Skeletal muscle cell (primary cell): Measurements from ENCODE around the gene SLC10A6.

Experiments
- DNase-seq: peaks from one replicate; pipeline ENCODE4 v3.0.0-alpha.2; 2010; ENCODE audit warnings: low read depth
- H3K4me3 ChIP-seq: 2 replicates; pipeline ENCODE4 v1.5.1; 2011; ENCODE audit warnings: low read depth, mild to moderate bottlenecking, control low read depth, low read length, moderate library complexity

The SLC10A6 gene

GRCh38 chr4:86853209-86853608 lies 4.0 kb upstream of the SLC10A6 start:
- DNase-seq, result no peak
- H3K4me3 ChIP-seq, result no peak overlapping the region

GRCh38 chr4:86848136-86848535 lies 1.0 kb downstream of the SLC10A6 start:
- H3K4me3 ChIP-seq, result no peak overlapping the region
- DNase-seq, result no peak

GRCh38 chr4:86847571-86847970 lies 1.6 kb downstream of the SLC10A6 start:
- DNase-seq, result no peak
- H3K4me3 ChIP-seq, result no peak overlapping the region

- DNase-seq, result no peak
- H3K4me3 ChIP-seq, result no peak overlapping the region
Measured at GRCh38 chr4:86846921-86847320, 2.3 kb downstream of the SLC10A6 start.

GRCh38 chr4:86845593-86845992 lies 3.6 kb downstream of the SLC10A6 start:
- no peak overlapping the region for H3K4me3 ChIP-seq
- no peak for DNase-seq

- no peak overlapping the region for H3K4me3 ChIP-seq
- no peak for DNase-seq
Measured at GRCh38 chr4:86841309-86841708, 7.9 kb downstream of the SLC10A6 start.

- no peak for DNase-seq
- no peak overlapping the region for H3K4me3 ChIP-seq
Measured at GRCh38 chr4:86840858-86841257, 8.3 kb downstream of the SLC10A6 start.

GRCh38 chr4:86837691-86838503 lies 11.3 kb downstream of the SLC10A6 start:
- DNase-seq, result no peak

GRCh38 chr4:86835677-86836076 lies 13.5 kb downstream of the SLC10A6 start:
- H3K4me3 ChIP-seq, result no peak overlapping the region
- DNase-seq, result no peak

More at GRCh38 chr4:86837691-86838503, 11.3 kb downstream of the SLC10A6 start:
- H3K4me3 ChIP-seq, result no peak overlapping the region

GRCh38 chr4:86834901-86835300 lies 14.3 kb downstream of the SLC10A6 start:
- DNase-seq, result no peak
- no peak overlapping the region for H3K4me3 ChIP-seq

- no peak for DNase-seq
- no peak overlapping the region for H3K4me3 ChIP-seq
Measured at GRCh38 chr4:86833615-86834014, 15.6 kb downstream of the SLC10A6 start.

GRCh38 chr4:86831262-86832130 lies 17.7 kb downstream of the SLC10A6 start:
- no peak overlapping the region for H3K4me3 ChIP-seq
- peak; percentile 73 for DNase-seq

- no peak overlapping the region for H3K4me3 ChIP-seq
- no peak for DNase-seq
Measured at GRCh38 chr4:86825511-86825910, 23.7 kb downstream of the SLC10A6 start.

GRCh38 chr4:86822136-86822535 lies 27.0 kb downstream of the SLC10A6 start:
- no peak overlapping the region for H3K4me3 ChIP-seq
- DNase-seq, result no peak

- H3K4me3 ChIP-seq, result no peak overlapping the region
- DNase-seq, result no peak
Measured at GRCh38 chr4:86821151-86821550, 28.0 kb downstream of the SLC10A6 start.

- no peak overlapping the region for H3K4me3 ChIP-seq
- no peak for DNase-seq
Measured at GRCh38 chr4:86819561-86819960, 29.6 kb downstream of the SLC10A6 start.

GRCh38 chr4:86818841-86819240 lies 30.3 kb downstream of the SLC10A6 start:
- H3K4me3 ChIP-seq, result no peak overlapping the region
- DNase-seq, result no peak

- no peak for DNase-seq
Measured at GRCh38 chr4:86818211-86818610, 31.0 kb downstream of the SLC10A6 start.

GRCh38 chr4:86816501-86817273 lies 32.5 kb downstream of the SLC10A6 start:
- DNase-seq, result no peak
- no peak overlapping the region for H3K4me3 ChIP-seq

More at GRCh38 chr4:86818211-86818610, 31.0 kb downstream of the SLC10A6 start:
- no peak overlapping the region for H3K4me3 ChIP-seq

- DNase-seq, result no peak
- no peak overlapping the region for H3K4me3 ChIP-seq
Measured at GRCh38 chr4:86815653-86816052, 33.5 kb downstream of the SLC10A6 start.
